Smooth muscle cell (in vitro differentiated cells): ENCODE results near the gene HIP1. TPM values are rescaled to one million over a fixed set of nuclear protein-coding genes. Genes with fewer than 3 reads are reported as not detected.

ENCODE experiments used
- DNase-seq: peaks from one replicate; lab custom pipeline; 2025; ENCODE audit not compliant: unreplicated experiment; lab: John Stamatoyannopoulos, UW
- H2AFZ ChIP-seq: fragments of 200-600 bp; sonication (generic); 2 replicates; pipeline ENCODE4 v1.6.0; 2016; ENCODE audit warnings: antibody characterized with exemption, low read depth, mild to moderate bottlenecking
- H3F3A ChIP-seq: fragments of 200-600 bp; sonication (generic); 2 replicates; pipeline ENCODE4 v1.6.0; 2017; ENCODE audit warnings: antibody characterized with exemption, low read depth
- H3K27ac ChIP-seq: fragments of 200-600 bp; sonication (generic); 2 replicates; pipeline ENCODE4 v1.5.1; 2016; ENCODE audit warnings: low read depth, mild to moderate bottlenecking
- H3K27me3 ChIP-seq: fragments of 200-600 bp; sonication (generic); 2 replicates; pipeline ENCODE4 v1.6.1; 2016; ENCODE audit warnings: low read depth, mild to moderate bottlenecking
- H3K36me3 ChIP-seq: fragments of 200-600 bp; sonication (generic); 2 replicates; pipeline ENCODE4 v1.5.1; 2016; ENCODE audit warnings: low read depth
- H3K4me1 ChIP-seq: fragments of 200-600 bp; sonication (generic); 2 replicates; pipeline ENCODE4 v1.5.1; 2016; ENCODE audit warnings: low read depth
- H3K4me2 ChIP-seq: fragments of 200-600 bp; sonication (generic); 2 replicates; pipeline ENCODE4 v1.6.0; 2016; ENCODE audit warnings: mild to moderate bottlenecking
- H3K4me3 ChIP-seq: fragments of 200-600 bp; sonication (generic); 2 replicates; pipeline ENCODE4 v1.5.1; 2016; ENCODE audit warnings: mild to moderate bottlenecking
- H3K79me2 ChIP-seq: fragments of 200-600 bp; sonication (generic); 2 replicates; pipeline ENCODE4 v1.6.0; 2016; ENCODE audit warnings: low read depth, mild to moderate bottlenecking
- H3K9ac ChIP-seq: fragments of 200-600 bp; sonication (generic); 2 replicates; pipeline ENCODE4 v1.6.0; 2016; ENCODE audit warnings: low read depth
- H3K9me3 ChIP-seq: fragments of 200-600 bp; sonication (generic); replicated peaks from 2 replicates; pipeline ENCODE4 v1.5.1; 2016; ENCODE audit warnings: low read depth
- H4K20me1 ChIP-seq: fragments of 200-600 bp; sonication (generic); 2 replicates; pipeline ENCODE4 v1.6.0; 2016; ENCODE audit warnings: low read depth
- CTCF ChIP-seq: fragments of 200-600 bp; sonication (generic); IDR thresholded peaks from 2 replicates; pipeline ENCODE4 v1.5.1; 2017; ENCODE audit warnings: borderline replicate concordance, mild to moderate bottlenecking, antibody characterized with exemption; ENCODE audit not compliant: insufficient read depth, poor library complexity, severe bottlenecking
- whole genome bisulfite sequencing: methylation state at CpG from one replicate; pipeline ENCODE4 v1.1.7; 2016; ENCODE audit warnings: low lambda C conversion rate; 5-methylcytosine and 5-hydroxymethylcytosine counted together
- polyA plus RNA-seq: library from polyadenylated mRNA; unstranded; fragments of >200 nt; fragmentation: Nextera tagmentation; extraction: Ambion mirVana; gene quantifications from 2 replicates; pipeline ENCODE4 v1.2.1, GENCODE V29; 2016
- total RNA-seq: library from RNA; depleted of rRNA; stranded (reverse); fragments of >200 nt; gene quantifications from 2 replicates; pipeline ENCODE4 v1.2.3, GENCODE V29; 2014

Gene HIP1
- total and polyA plus RNA-seq, 2 experiments from 2014 or later: 4.7 to 8.4 TPM

- H3K9ac ChIP-seq: no peak overlapping the region
- H3K79me2 ChIP-seq: no peaks in the 10 kb centered on the region
- H3F3A ChIP-seq: no peaks in the 10 kb centered on the region
- no peaks in the 10 kb centered on the region for H3K36me3 ChIP-seq
- 71% methylated on average over 4 of the region's 4 CpGs for WGBS
- no peak overlapping the region for H3K27ac ChIP-seq
- H3K9me3 ChIP-seq: peaks cover 3% of the 10 kb centered on the region
- H2AFZ ChIP-seq: no peak overlapping the region
- no peak overlapping the region for H3K4me2 ChIP-seq
- no peak for TF ChIP-seq CTCF
- H3K4me1 ChIP-seq: no peaks in the 10 kb centered on the region
- no peaks in the 10 kb centered on the region for H3K27me3 ChIP-seq
- no peak overlapping the region for H3K4me3 ChIP-seq
- DNase-seq: no peak
- no peaks in the 10 kb centered on the region for H4K20me1 ChIP-seq
These were observed 69.2 kb downstream of the HIP1 start for GRCh38 chr7:75669579-75669978.

- Histone ChIP-seq H3K27ac (no peak overlapping the region), H3F3A (no peaks in the 10 kb centered on the region), H3K4me1 (no peaks in the 10 kb centered on the region), H3K4me2 (no peak overlapping the region), H3K9me3 (no peaks in the 10 kb centered on the region), H3K27me3 (no peaks in the 10 kb centered on the region), H2AFZ (no peak overlapping the region), H3K9ac (no peak overlapping the region), H4K20me1 (no peaks in the 10 kb centered on the region), H3K79me2 (no peaks in the 10 kb centered on the region), H3K36me3 (no peaks in the 10 kb centered on the region), H3K4me3 (no peak overlapping the region)
- TF ChIP-seq CTCF: no peak
- no peak for DNase-seq
- 80% methylated on average over 4 of the region's 4 CpGs for WGBS
These were observed 70.8 kb downstream of the HIP1 start for GRCh38 chr7:75667938-75668337.

DNA sequence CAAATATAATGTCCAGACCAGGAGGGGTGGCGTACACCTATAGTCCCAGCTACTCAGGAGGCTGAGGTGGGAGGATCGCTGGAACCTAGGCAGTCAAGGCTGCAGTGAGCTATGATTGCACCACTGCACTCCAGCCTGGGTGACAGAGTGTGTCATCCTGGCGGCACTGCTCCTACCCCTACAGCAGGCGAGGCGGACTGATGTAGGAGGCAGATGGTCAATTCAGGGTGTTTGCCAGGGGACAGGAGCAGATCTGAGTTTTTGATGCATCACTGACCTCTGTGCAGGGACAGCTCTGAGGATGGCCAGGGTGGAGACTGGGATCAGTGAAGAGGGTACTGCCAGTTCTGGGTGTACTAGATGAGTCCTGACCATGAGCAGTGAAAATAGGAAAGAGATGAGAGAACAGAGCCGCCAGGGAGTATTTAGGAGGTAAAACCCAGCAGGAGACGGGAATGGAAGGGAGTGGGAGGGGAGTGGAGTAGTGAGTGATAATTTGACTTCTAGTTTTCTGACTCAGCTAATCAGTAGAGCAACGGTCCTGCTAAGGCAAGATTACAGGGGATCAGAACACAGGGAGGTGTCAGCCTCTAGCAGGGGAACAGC, 75.3 kb downstream of the HIP1 start:
- H2AFZ ChIP-seq: no peak overlapping the region
- H3K27ac ChIP-seq: no peak overlapping the region
- no peak for TF ChIP-seq CTCF
- H3K79me2 ChIP-seq: no peaks in the 10 kb centered on the region
- no peak overlapping the region for H3K4me2 ChIP-seq
- 74% methylated on average over 8 of the region's 8 CpGs for WGBS
- no peaks in the 10 kb centered on the region for H3K9me3 ChIP-seq
- H3K4me3 ChIP-seq: no peak overlapping the region
- DNase-seq: no peak
- H4K20me1 ChIP-seq: no peaks in the 10 kb centered on the region
- H3F3A ChIP-seq: no peaks in the 10 kb centered on the region
- no peaks in the 10 kb centered on the region for H3K4me1 ChIP-seq
- H3K27me3 ChIP-seq: no peaks in the 10 kb centered on the region
- no peak overlapping the region for H3K9ac ChIP-seq
- H3K36me3 ChIP-seq: no peaks in the 10 kb centered on the region
